Measurements from ENCODE around the gene KRTAP5-9.
"Not testable (repeated sequence)": the region's sequence is repeated elsewhere in the genome, so short reads cannot be mapped to it uniquely, and the experiment has no call there.

The KRTAP5-9 gene

GRCh38 chr11:71588314-71588713 lies 40.1 kb downstream of the KRTAP5-9 start:
- DNase-seq, result not testable (repeated sequence)

DNA sequence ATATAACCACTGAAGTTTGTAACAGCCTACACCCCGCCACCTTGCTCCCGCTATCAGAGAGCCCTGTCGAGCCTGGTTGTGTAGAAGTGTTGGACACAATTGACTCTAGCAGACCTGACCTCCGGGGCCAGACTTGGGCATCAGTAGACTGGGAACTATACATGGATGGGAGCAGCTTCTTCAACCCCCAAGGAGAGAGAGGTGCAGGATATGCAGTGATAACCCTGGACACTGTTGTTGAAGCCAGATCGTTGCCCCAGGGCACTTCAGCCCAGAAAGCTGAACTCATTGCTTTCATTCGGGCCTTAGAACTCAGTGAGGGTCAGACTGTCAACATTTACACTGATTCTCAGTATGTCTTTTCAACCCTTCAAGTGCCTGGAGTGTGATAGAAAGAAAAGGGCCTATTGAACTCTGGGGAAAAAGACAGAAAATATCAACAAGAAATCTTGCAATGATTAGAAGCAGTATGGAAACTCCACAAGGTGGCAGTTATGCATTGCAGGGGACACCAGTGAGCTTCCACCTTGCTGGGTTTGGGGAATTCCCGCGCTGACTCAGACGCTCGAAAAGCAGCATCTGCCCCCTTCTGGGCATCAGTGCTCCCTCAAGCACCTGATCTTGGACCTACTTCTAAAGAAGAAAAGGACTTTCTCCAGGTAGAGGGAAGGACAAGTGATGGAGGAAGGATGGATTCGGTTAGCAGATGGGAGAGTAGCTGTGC lies 40.8 kb downstream of the KRTAP5-9 start:
- DNase-seq, result peak; percentile 19

DNA sequence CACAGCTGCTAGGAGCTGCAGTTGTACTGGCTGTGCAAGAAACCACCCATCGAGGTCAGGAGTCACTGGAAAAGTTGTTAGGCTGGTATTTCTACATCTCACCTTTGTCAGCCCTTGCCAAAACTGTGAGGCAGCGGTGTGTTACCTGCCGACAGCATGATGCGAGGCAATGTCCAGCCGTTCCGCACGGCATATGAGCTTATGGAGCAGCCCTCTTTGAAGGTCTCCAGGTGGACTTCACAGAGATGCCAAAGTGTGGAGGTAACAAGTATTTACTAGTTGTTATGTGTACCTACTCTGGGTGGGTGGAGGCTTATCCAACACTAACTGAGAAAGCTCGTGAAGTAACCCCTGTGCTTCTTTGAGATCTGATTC lies 41.3 kb downstream of the KRTAP5-9 start:
- not testable (repeated sequence) for DNase-seq
